Liver (tissue), 3 donors: ENCODE results near the gene PTPN14.

Experiments used
- CTCF ChIP-seq: fragments of 150-350 bp; IDR thresholded peaks from 2 replicates; pipeline ENCODE4 v1.5.1; 2017; ENCODE audit warnings: improper control_type of control experiment, low read depth, low read length; ENCODE audit not compliant: missing input control
- GABPA ChIP-seq, 2 donors: IDR thresholded peaks in 1 of 2; conservative IDR thresholded peaks in 1 of 2; 2 replicates each; pipeline ENCODE4 v1.6.1; 2016; ENCODE audit warnings: antibody characterized with exemption in 2 of 2, mild to moderate bottlenecking in 1 of 2, moderate library complexity in 1 of 2
- REST ChIP-seq: IDR thresholded peaks from 2 replicates; pipeline ENCODE4 v1.6.1; 2016; ENCODE audit warnings: antibody characterized with exemption, mild to moderate bottlenecking
- ZBTB33 ChIP-seq: IDR thresholded peaks from 2 replicates; pipeline ENCODE4 v1.6.1; 2016; ENCODE audit warnings: antibody characterized with exemption
- donor health status: healthy.
- donor health status: healthy.

GRCh38 chr1:214588963-214589597 is 37.7 kb upstream of the PTPN14 start:
- no peak for TF ChIP-seq REST
- no peak for TF ChIP-seq CTCF
- no peak for TF ChIP-seq GABPA (IDR thresholded peaks at IDR 0.05 in 1 of 2, conservative IDR thresholded peaks at IDR 0.05 in 1 of 2)
- TF ChIP-seq ZBTB33 = no peak
